Globus pallidus (tissue), 1 donor: ENCODE data around the gene PTCHD1.

Source experiments
- DNase-seq: peaks from one replicate; pipeline ENCODE4 v3.0.0-alpha.2; 2015; ENCODE audit warnings: low spot score

The PTCHD1 gene

GRCh38 chrX:23356189-23356588 lies 21.5 kb downstream of the PTCHD1 start:
- DNase-seq = no peak

GRCh38 chrX:23364416-23364815 lies 29.8 kb downstream of the PTCHD1 start:
- no peak for DNase-seq

DNA sequence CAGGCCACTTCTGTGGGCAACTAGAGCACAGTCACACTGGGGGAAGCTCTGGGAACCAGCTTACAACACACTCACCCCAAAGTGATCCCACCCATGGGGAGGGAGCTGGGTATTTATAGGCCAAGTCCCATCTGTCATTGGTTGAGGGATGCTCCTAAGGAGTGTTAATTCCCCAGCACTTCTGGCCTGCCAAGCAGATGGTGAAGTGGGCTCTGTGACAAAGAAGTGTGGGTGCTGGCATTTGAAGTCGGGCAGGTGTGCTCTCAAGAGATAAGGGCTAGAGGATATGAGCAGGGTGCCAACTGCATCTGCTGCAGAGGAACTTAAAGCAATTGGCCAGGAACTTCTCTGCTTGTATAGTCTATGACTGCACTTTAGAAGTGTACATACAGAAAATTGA lies 30.9 kb downstream of the PTCHD1 start:
- no peak for DNase-seq

DNA sequence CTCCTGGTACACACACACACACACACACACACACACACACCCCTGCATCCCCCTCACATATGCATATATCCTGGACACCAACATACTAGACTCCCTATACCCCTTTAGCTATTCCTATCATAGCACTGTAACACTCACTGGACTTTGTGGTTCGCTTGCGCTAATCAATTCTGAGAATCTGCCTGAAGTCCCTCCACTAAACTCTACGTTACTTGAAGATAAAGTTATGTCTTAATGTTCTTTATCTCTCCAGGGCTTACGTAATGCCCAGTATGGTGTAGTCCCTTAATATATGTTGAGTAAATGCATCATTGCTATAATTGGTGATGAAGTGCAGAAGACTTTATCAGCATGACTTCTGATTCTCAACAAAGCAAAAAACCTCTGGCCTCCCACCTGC lies 32.3 kb downstream of the PTCHD1 start:
- no peak for DNase-seq

GRCh38 chrX:23369027-23369426 lies 34.4 kb downstream of the PTCHD1 start:
- no peak for DNase-seq

GRCh38 chrX:23372220-23372902 lies 37.7 kb downstream of the PTCHD1 start:
- no peak for DNase-seq

DNA sequence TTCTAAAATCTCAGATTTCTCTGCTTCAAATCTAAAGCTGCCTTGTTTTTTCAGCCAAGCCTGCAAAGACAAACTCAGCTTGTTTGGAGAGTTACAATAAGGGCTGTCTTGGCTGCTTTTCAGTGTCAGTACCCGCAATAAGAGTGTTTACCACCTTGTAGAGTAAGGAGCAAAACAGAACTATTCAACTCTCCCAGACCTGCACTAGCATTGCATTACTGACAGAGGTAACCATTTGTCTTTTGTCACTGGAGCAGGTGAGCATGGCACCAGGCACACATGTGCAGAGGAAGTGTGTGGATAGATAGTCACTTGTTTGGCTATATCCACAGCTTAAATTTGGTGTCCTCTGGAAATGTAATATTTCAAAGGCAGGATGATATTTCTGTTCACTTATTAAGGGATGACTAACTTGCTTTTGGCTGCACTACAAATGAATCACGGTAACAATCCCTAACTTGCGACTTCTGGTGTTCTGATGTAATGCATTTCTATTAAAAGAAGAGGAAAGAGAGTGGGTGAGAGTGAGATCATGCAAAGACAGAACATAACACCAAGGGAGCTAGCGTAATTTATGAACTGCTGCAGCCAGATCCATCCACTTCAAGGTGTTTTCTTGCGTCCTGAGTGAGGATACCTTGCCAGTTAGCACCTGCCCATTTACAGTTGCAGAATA lies 38.6 kb downstream of the PTCHD1 start:
- no peak for DNase-seq

DNA sequence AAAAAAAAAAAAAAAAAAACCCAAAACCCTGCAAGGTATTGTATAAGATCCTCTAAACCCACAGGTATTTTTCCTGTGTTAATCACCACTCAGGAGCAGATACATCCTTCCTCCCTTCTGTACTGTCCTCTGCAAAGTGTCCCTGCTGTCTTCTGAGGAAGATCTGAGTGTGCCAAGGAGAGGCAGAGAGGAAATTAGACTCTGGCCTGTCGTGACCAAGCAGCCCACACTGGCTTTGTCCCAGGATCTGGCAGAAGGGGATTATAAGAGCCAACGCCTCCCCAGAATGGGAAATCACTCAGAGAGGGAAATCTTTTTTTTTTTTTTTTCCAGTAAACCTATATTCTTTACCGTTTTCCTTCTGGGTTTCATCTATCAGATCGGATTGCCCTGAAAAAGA lies 39.6 kb downstream of the PTCHD1 start:
- DNase-seq = no peak

- no peak for DNase-seq
Measured at GRCh38 chrX:23376581-23376980, 41.9 kb downstream of the PTCHD1 start.

GRCh38 chrX:23380581-23380980 lies 45.9 kb downstream of the PTCHD1 start:
- no peak for DNase-seq

- DNase-seq = no peak
Measured at GRCh38 chrX:23381099-23382087, 46.7 kb downstream of the PTCHD1 start.

DNA sequence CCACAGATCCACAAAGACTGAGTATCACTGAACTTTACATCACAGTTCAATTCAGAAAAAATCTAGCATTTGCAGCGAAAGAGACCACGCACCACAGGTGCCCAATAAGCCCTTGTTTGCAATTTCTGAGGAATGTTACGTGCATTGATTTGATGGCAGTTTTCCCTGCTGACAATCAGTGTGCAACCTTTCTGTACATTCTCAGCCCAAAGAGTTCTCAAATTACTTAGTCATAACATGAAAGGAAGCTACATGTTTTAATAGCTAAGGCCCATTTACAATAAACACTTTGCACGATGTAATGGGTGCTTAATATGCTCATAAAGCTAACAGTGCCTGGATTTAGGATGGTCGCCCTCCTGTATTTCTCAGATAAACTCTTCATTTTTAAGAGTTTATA lies 47.9 kb downstream of the PTCHD1 start:
- DNase-seq = no peak

DNA sequence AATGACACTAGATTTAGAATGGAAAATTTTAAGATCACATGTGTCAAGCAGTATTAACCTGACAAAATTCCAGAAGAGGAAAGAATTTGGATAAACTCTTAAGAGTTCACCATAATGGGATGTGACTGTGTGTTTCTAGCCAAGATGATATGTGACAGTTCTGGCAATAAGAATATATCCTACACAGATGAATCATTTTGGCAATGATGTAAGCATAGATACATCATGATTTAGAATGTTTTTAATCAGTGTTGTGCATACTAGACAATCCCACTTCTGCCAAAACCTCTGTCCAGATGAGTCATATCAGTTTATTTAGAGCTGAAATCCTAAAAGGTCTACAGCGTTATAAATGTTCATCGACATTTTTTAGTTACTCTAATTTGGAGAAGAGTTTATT lies 48.8 kb downstream of the PTCHD1 start:
- DNase-seq = no peak

DNA sequence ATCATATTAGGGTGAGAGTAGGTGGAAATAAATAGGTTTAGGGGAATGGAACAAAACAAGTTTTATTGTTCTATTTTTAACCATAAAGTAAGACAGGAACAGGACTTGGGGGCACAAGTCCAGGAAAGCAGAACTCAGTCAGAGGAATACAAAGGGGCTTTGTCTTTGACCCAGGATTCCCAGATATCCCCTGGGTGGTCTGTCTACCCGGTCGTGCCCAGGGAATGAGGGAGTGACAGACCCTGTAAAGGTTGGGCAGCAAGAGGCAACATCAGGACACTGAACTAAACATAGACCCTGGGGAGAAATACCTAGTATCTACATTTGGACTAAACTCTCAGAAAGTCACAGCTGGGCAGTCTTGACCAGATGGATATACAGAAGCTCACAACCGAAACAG lies 50.6 kb downstream of the PTCHD1 start:
- DNase-seq = no peak

DNA sequence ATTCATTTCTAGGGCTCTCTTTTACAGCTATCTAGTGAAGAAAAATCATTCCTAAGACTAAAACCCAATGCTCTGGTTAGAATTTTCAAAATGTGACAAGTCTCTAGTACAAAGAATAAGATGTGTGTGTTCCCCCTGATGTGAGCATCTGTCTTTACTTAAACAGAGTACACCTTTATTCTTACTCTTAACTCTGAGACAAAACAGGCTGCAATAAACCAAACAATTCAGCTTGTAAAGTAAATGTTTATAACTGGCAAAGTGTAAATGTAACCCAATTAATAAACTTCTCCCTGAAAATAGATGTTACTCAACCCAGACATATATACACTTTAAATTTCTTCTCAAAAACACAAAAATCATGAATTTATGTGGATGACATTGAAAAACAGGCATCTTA lies 51.6 kb downstream of the PTCHD1 start:
- no peak for DNase-seq

DNA sequence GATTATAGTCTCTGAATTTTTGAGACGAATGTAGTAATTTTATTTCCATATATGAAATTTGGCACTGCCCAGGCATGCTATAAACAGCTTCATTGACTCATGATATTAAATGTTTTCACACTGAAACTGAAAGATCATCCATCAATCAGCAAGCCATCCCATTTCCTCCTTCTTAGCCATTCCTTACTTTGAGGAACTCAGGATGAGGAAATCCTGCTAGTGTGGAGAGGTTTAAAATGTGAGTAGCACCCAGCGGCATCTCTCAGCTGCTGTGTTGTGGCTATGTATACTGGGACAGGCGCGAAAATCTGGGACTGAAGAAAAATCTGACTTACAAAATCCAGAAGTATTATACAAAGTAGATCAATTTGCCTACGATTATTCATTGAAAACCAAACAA lies 52.1 kb downstream of the PTCHD1 start:
- no peak for DNase-seq

DNA sequence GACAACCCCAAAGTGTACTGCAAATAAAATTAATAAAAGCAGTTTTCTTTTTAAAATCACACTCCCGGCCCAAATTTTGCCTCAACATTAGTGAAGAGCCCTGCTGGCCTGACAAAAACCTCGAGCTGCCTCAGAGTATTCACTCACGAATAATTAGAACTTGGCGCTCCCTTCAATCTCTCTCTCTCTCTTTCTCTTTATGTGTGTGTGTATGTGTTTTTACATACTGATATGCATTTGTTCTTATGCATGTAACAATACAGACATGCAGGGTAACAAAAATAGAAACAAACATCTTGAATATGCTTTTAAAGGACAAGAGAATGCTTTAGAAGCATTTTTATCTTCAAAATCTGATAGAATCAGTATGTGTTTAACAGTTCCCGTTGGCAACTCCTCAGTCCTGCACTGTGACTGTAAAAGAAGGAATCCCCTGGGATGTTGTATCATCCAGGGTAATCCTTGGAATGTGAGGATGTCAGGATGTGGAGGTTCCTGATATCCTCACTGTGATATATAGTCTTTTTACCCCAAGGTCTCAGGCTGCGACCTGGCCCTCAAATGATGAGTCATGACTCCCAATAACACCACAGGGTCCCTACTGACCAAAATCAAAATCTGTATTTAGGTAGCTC lies 53.0 kb downstream of the PTCHD1 start:
- no peak for DNase-seq

DNA sequence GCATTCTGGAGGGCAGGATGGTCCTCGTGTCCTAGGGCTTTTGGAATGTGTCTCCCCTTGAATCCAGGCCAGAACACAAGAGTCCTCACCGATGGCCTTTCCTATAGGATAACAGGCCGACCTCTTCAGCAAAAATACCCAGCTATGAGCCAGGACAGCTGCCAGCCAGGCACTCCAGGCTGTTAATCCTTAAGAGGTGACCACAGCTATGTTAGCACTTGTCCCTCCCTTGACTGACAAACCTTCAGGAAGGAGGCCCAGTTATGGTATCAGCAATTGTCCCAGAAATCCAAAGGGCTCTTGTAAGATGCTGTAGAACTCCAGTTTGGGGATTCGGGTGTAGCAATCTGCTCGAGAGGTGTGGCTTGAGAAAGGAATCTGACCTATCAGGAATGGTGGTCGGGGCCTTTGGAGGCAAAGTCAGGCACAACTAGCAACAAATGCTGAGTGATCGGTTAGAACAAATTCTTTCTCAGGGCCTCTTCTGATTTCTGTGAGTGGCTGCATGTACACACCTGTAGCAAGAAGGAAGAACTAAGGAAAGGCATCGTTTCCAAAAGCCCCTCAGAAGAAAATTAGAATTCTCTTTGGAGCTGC lies 54.6 kb downstream of the PTCHD1 start:
- no peak for DNase-seq

GRCh38 chrX:23390979-23391378 lies 56.3 kb downstream of the PTCHD1 start:
- no peak for DNase-seq

GRCh38 chrX:23392195-23392594 lies 57.5 kb downstream of the PTCHD1 start:
- no peak for DNase-seq

- no peak for DNase-seq
Measured at GRCh38 chrX:23394421-23394820, 59.8 kb downstream of the PTCHD1 start.

GRCh38 chrX:23396263-23396662 lies 61.6 kb downstream of the PTCHD1 start:
- no peak for DNase-seq
